ENCODE data around the gene TRDMT1.

TRDMT1 gene

DNA sequence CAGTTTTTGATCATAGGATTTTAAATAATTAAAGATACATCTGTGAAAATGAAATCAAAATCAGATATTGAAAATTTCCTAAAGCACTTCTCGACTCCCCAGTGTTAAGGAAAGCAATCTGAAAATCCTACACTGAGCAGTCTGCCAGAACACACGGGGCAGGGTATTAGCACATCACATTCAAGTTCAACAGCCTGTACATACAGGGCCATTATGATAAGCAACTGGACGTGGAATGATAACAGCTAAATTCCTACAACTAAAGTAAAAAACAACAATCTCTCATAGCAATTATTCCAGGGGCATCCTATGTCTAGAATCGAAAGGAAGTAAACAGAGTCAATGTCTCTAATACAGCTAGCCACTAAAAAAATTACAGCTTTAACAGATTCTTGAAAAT lies 31.7 kb downstream of the TRDMT1 start:
- no peak overlapping the region for H3K4ac ChIP-seq (ENCODE audit: low read depth, low read length)
- H3K79me2 ChIP-seq (ENCODE audit: control insufficient read depth, insufficient read depth, low read length, poor library complexity): no peaks in the 10 kb centered on the region
- DNase-seq: no peak
- no peak overlapping the region for H2AK5ac ChIP-seq (ENCODE audit: low read length)
- H3K9ac ChIP-seq (ENCODE audit: low read length): no peak overlapping the region
- H3K4me3 ChIP-seq (ENCODE audit: low read depth, low read length): no peak overlapping the region
- H4K12ac ChIP-seq (ENCODE audit: low read depth, low read length): no peak overlapping the region
- H2BK120ac ChIP-seq (ENCODE audit: insufficient read depth, low read length, poor library complexity): no peak overlapping the region
- H3K14ac ChIP-seq (ENCODE audit: low read length): no peak overlapping the region
- H3K18ac ChIP-seq (ENCODE audit: low read length): no peak overlapping the region
- H3K79me1 ChIP-seq (ENCODE audit: low read length): no peaks in the 10 kb centered on the region
- H2AFZ ChIP-seq (ENCODE audit: insufficient read depth, low read length, poor library complexity): no peak overlapping the region
- H3K27ac ChIP-seq (ENCODE audit: low read depth, low read length): no peak overlapping the region
- H4K91ac ChIP-seq (ENCODE audit: low read depth, low read length): no peak overlapping the region
- no peaks in the 10 kb centered on the region for H3K36me3 ChIP-seq (ENCODE audit: control insufficient read depth in 1 of 2, insufficient read depth in 2 of 2, low read length in 2 of 2)
- WGBS (ENCODE audit: extremely low coverage, insufficient coverage, insufficient read length): no CpG with 5 or more reads among the region's 4 CpGs
- no peaks in the 10 kb centered on the region for H3K9me3 ChIP-seq (ENCODE audit: insufficient read depth, low read depth, low read length)
- H2BK12ac ChIP-seq (ENCODE audit: low read length): no peak overlapping the region
- H3K4me2 ChIP-seq (ENCODE audit: low read length): no peak overlapping the region
- H3K23ac ChIP-seq (ENCODE audit: low read length): no peak overlapping the region
- no peak overlapping the region for H4K8ac ChIP-seq (ENCODE audit: low read depth, low read length)
- H3K27me3 ChIP-seq (ENCODE audit: insufficient read depth, low read length): no peaks in the 10 kb centered on the region
- no peak overlapping the region for H2BK5ac ChIP-seq (ENCODE audit: low read depth, low read length, poor library complexity)
- no peaks in the 10 kb centered on the region for H3K4me1 ChIP-seq (ENCODE audit: control insufficient read depth in 1 of 2, insufficient read depth in 2 of 2, low read length in 2 of 2)

DNA sequence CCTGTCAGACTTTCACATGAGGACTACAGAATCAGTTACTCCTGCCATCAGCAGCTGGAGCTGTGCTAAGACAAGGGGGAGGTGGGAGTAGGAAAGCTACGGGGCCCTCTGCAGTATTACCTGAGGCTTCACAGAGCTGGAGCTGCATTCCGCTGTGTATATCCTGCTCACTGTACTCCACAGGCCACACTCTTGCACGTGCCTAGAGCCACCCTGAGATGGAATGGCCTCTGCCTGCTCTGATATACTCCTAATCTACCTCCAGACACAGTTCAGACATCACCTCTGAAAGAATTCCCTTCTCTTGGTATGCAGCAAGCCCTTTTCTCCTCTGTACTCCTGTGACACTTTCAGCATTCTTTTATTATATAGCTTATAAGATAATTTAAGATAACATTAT lies 34.8 kb downstream of the TRDMT1 start:
- Histone ChIP-seq H4K91ac (ENCODE audit: low read depth, low read length) (no peak overlapping the region), H3K4me3 (ENCODE audit: low read depth, low read length) (no peak overlapping the region)

DNA sequence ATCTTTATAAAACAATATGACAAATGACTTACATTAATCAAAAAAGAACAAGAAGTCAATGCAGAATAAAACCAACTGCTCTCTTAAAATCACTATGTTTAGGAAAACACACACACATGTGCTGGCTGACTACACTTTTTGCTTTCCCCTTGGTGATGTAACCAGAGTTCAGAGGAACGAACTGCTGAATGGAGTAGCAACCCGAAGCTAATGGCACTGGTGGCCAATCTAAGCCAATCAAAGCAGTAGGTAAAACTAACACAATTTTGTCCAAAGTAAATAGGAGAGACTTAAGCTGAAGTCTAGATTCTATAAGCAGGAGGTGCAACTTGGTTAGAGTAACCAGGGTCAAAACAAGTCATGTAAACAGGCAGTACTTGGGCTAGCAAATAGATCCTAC lies 38.6 kb downstream of the TRDMT1 start:
- Histone ChIP-seq H4K12ac (ENCODE audit: low read depth, low read length) (no peak overlapping the region), H3K79me1 (ENCODE audit: low read length) (no peaks in the 10 kb centered on the region), H3K9ac (ENCODE audit: low read length) (no peak overlapping the region), H4K8ac (ENCODE audit: low read depth, low read length) (no peak overlapping the region), H3K27me3 (ENCODE audit: insufficient read depth, low read length) (no peaks in the 10 kb centered on the region), H2BK12ac (ENCODE audit: low read length) (no peak overlapping the region), H3K9me3 (ENCODE audit: insufficient read depth, low read depth, low read length) (no peaks in the 10 kb centered on the region), H3K36me3 (ENCODE audit: control insufficient read depth in 1 of 2, insufficient read depth in 2 of 2, low read length in 2 of 2) (no peaks in the 10 kb centered on the region), H3K14ac (ENCODE audit: low read length) (no peak overlapping the region), H3K4me1 (ENCODE audit: control insufficient read depth in 1 of 2, insufficient read depth in 2 of 2, low read length in 2 of 2) (no peaks in the 10 kb centered on the region), H3K4ac (ENCODE audit: low read depth, low read length) (no peak overlapping the region), H3K79me2 (ENCODE audit: control insufficient read depth, insufficient read depth, low read length, poor library complexity) (no peaks in the 10 kb centered on the region), H2AK5ac (ENCODE audit: low read length) (no peak overlapping the region), H2AFZ (ENCODE audit: insufficient read depth, low read length, poor library complexity) (no peak overlapping the region), H2BK5ac (ENCODE audit: low read depth, low read length, poor library complexity) (no peak overlapping the region), H2BK120ac (ENCODE audit: insufficient read depth, low read length, poor library complexity) (no peak overlapping the region), H3K4me2 (ENCODE audit: low read length) (no peak overlapping the region), H3K18ac (ENCODE audit: low read length) (no peak overlapping the region), H3K4me3 (ENCODE audit: low read depth, low read length) (no peak overlapping the region), H3K27ac (ENCODE audit: low read depth, low read length) (no peak overlapping the region), H3K23ac (ENCODE audit: low read length) (no peak overlapping the region), H4K91ac (ENCODE audit: low read depth, low read length) (no peak overlapping the region)
- no peak for DNase-seq
- no CpG with 5 or more reads among the region's 2 CpGs for WGBS (ENCODE audit: extremely low coverage, insufficient coverage, insufficient read length)

More for the DNA sequence above, 34.8 kb downstream of the TRDMT1 start:
- Histone ChIP-seq H3K9ac (ENCODE audit: low read length) (no peak overlapping the region), H3K36me3 (ENCODE audit: control insufficient read depth in 1 of 2, insufficient read depth in 2 of 2, low read length in 2 of 2) (no peaks in the 10 kb centered on the region), H3K4me2 (ENCODE audit: low read length) (no peak overlapping the region), H3K18ac (ENCODE audit: low read length) (no peak overlapping the region), H3K14ac (ENCODE audit: low read length) (no peak overlapping the region), H2AK5ac (ENCODE audit: low read length) (no peak overlapping the region), H3K23ac (ENCODE audit: low read length) (no peak overlapping the region), H3K9me3 (ENCODE audit: insufficient read depth, low read depth, low read length) (no peaks in the 10 kb centered on the region), H2AFZ (ENCODE audit: insufficient read depth, low read length, poor library complexity) (no peak overlapping the region), H3K27me3 (ENCODE audit: insufficient read depth, low read length) (no peaks in the 10 kb centered on the region), H3K79me2 (ENCODE audit: control insufficient read depth, insufficient read depth, low read length, poor library complexity) (no peaks in the 10 kb centered on the region), H3K4ac (ENCODE audit: low read depth, low read length) (no peak overlapping the region), H4K8ac (ENCODE audit: low read depth, low read length) (no peak overlapping the region), H3K27ac (ENCODE audit: low read depth, low read length) (no peak overlapping the region), H2BK5ac (ENCODE audit: low read depth, low read length, poor library complexity) (no peak overlapping the region), H2BK12ac (ENCODE audit: low read length) (no peak overlapping the region), H2BK120ac (ENCODE audit: insufficient read depth, low read length, poor library complexity) (no peak overlapping the region), H3K4me1 (ENCODE audit: control insufficient read depth in 1 of 2, insufficient read depth in 2 of 2, low read length in 2 of 2) (no peaks in the 10 kb centered on the region), H3K79me1 (ENCODE audit: low read length) (no peaks in the 10 kb centered on the region), H4K12ac (ENCODE audit: low read depth, low read length) (no peak overlapping the region)
- no CpG with 5 or more reads among the region's 3 CpGs for WGBS (ENCODE audit: extremely low coverage, insufficient coverage, insufficient read length)
- DNase-seq: no peak

DNA sequence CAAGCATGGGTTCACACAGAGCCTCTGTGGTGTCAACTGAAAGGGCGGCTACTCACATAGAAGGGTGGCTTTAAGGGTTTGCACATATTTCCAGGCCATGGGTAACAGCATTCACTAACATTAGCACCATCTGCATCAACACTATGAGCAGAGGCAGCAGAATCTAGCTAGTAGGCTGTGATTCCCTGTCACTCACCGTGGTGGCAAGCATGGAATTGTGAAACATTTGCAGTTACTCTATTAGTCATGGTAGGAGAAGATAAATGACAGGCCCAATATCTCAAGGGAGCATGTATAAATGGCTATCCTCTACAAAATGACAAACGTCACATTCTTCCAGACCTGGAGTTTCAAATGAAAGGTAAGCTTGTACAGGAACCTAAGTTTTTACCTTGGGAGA lies 39.7 kb downstream of the TRDMT1 start:
- Histone ChIP-seq H3K36me3 (ENCODE audit: control insufficient read depth in 1 of 2, insufficient read depth in 2 of 2, low read length in 2 of 2) (no peaks in the 10 kb centered on the region), H4K12ac (ENCODE audit: low read depth, low read length) (no peak overlapping the region), H3K18ac (ENCODE audit: low read length) (no peak overlapping the region), H3K23ac (ENCODE audit: low read length) (no peak overlapping the region), H3K27me3 (ENCODE audit: insufficient read depth, low read length) (no peaks in the 10 kb centered on the region), H3K9ac (ENCODE audit: low read length) (no peak overlapping the region), H3K9me3 (ENCODE audit: insufficient read depth, low read depth, low read length) (no peaks in the 10 kb centered on the region), H3K14ac (ENCODE audit: low read length) (no peak overlapping the region), H2AFZ (ENCODE audit: insufficient read depth, low read length, poor library complexity) (no peak overlapping the region), H2BK120ac (ENCODE audit: insufficient read depth, low read length, poor library complexity) (no peak overlapping the region), H3K27ac (ENCODE audit: low read depth, low read length) (no peak overlapping the region), H4K8ac (ENCODE audit: low read depth, low read length) (no peak overlapping the region), H2BK5ac (ENCODE audit: low read depth, low read length, poor library complexity) (no peak overlapping the region), H3K4me3 (ENCODE audit: low read depth, low read length) (no peak overlapping the region), H3K79me1 (ENCODE audit: low read length) (no peaks in the 10 kb centered on the region), H2BK12ac (ENCODE audit: low read length) (no peak overlapping the region), H4K91ac (ENCODE audit: low read depth, low read length) (no peak overlapping the region), H3K79me2 (ENCODE audit: control insufficient read depth, insufficient read depth, low read length, poor library complexity) (no peaks in the 10 kb centered on the region), H2AK5ac (ENCODE audit: low read length) (no peak overlapping the region), H3K4me1 (ENCODE audit: control insufficient read depth in 1 of 2, insufficient read depth in 2 of 2, low read length in 2 of 2) (no peaks in the 10 kb centered on the region), H3K4me2 (ENCODE audit: low read length) (no peak overlapping the region), H3K4ac (ENCODE audit: low read depth, low read length) (no peak overlapping the region)
- no CpG with 5 or more reads among the region's 3 CpGs for WGBS (ENCODE audit: extremely low coverage, insufficient coverage, insufficient read length)
- no peak for DNase-seq

Data from trophoblast cell (in vitro differentiated cells and primary cell).